ENCODE data around the gene YAP1. TPM values are rescaled to one million over a fixed set of nuclear protein-coding genes. Genes with fewer than 3 reads are reported as not detected.

The YAP1 gene
- total RNA-seq, 4 donors from 2014 or later = 220 to 343 (median 275) TPM

DNA sequence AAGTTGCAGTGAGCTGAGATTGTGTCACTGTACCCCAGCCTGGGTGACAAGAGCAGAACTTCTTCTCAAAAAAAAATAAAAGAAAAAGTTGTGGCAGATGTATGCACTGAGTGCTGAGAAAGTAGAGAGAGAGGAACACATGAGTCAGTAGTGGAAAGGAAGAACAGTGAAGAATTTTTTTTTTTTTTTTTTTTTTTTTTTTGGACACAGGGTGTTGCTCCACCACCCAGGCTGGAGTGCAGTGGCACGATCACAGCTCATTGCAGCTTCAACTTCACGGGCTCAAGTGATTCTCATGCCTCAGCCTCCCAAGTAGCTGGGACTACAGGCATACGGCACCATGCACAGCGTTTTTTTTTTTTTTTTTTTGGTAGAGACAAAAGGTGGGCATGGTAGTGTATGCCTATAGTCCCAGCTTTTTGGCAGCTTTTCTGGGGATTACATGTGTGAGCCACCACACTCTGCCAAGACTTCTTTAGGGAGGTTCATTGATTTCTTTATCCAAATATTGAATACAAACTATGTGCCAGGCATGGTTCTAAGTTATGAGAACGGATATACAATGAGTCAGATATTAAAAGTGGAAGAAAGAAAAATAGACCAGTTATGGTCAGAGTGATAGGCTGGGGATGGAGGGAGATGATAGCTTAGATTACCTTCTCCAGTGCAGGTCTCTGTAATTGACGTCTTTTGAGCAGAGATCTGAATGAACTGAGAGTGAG lies 62.0 kb downstream of the YAP1 start:
- TF ChIP-seq, protein P1, sequence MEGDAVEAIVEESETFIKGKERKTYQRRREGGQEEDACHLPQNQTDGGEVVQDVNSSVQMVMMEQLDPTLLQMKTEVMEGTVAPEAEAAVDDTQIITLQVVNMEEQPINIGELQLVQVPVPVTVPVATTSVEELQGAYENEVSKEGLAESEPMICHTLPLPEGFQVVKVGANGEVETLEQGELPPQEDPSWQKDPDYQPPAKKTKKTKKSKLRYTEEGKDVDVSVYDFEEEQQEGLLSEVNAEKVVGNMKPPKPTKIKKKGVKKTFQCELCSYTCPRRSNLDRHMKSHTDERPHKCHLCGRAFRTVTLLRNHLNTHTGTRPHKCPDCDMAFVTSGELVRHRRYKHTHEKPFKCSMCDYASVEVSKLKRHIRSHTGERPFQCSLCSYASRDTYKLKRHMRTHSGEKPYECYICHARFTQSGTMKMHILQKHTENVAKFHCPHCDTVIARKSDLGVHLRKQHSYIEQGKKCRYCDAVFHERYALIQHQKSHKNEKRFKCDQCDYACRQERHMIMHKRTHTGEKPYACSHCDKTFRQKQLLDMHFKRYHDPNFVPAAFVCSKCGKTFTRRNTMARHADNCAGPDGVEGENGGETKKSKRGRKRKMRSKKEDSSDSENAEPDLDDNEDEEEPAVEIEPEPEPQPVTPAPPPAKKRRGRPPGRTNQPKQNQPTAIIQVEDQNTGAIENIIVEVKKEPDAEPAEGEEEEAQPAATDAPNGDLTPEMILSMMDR (IDR thresholded peaks at IDR 0.05) = no peak
- TF ChIP-seq POLR2AphosphoS5 (IDR thresholded peaks at IDR 0.05) = no peak
- Histone ChIP-seq H3K9me3 (no peaks in the 10 kb centered on the region), H3K36me3 (peaks cover 0 to 17% (median 7%) of the 10 kb centered on the region in 4 donors), H3K27me3 (no peaks in the 10 kb centered on the region), H3K4me1 (peaks cover 0 to 37% (median 35%) of the 10 kb centered on the region in 4 donors), H3K27ac (replicated peaks in 1 of 4) (peak overlapping the region; percentile 15 to 58 (median 50)), H3K4me3 (no peak overlapping the region)
- no peak for DNase-seq (ENCODE audit: extremely low spot score)
- WGBS = 46% methylated on average over 6 of the region's 6 CpGs
- intact Hi-C loops (cut with DNase I) = loop anchor here (10.0 kb wide), 1 partner anchor 57 kb away; the partner anchor contains the start of gene YAP1

DNA sequence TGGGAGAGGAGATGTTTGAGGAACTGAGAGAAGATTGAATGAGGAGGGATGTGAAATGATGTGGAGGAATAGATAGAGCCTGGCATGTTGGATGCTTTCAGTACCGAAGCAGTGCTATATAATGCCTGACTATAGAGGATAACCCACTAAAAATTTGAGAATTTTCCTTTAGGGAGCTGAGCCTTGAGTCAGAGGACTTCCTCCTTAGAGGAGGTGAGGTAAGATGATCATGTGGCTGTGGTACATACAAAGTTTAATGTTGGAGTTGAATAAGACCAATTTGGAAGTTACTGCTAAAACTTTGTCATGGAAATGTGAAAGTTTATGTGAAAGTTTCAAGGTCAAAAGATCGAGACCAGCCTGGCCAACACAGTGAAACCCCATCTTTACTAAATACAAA lies 66.9 kb downstream of the YAP1 start:
- TF ChIP-seq, protein P1 (IDR thresholded peaks at IDR 0.05) = no peak
- H3K9me3 ChIP-seq = no peaks in the 10 kb centered on the region
- peaks cover 3 to 39% (median 27%) of the 10 kb centered on the region in 4 donors for H3K4me1 ChIP-seq
- H3K4me3 ChIP-seq = no peak overlapping the region
- 94% methylated on average over 2 of the region's 2 CpGs for WGBS
- H3K27ac ChIP-seq (replicated peaks in 1 of 4) = peak overlapping the region; percentile 67 to 83 (median 75)
- no peak for DNase-seq (ENCODE audit: extremely low spot score)
- intact Hi-C loops (cut with DNase I) = loop anchor here (10.0 kb wide), 1 partner anchor 62 kb away; the partner anchor contains the start of gene YAP1
- H3K27me3 ChIP-seq = no peaks in the 10 kb centered on the region
- H3K36me3 ChIP-seq = peaks cover 0 to 19% (median 10%) of the 10 kb centered on the region in 4 donors

DNA sequence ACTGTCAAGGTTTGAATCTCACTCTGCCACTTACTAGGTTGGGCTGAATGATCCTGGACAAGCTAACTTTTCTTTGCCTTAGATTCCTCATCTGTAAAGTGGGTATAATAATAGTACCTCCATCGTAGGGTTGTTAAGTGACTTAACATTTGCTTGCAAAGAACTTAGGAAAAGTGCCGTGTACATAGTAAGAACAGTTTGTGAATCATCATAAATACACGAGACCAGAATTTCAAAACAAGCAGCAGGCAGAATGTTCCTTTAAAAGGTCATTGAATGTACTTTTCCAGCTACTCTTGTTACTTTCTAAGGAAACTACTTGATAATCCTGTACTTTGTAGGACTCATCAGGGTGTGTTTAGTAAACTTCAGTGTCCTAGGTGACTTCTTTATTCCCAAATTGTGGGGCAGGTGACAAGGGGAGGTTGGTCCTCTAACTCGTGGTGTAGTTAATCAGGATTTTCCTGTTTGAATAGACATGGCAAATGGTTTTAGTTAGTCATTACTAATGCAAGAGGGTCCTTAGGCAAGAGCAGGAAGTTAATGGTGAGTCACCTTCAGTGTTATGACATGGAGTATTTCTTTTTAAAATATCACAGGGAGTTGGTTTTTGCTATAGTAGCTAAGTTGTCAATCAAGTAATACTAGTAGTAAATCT lies 67.9 kb downstream of the YAP1 start:
- TF ChIP-seq POLR2AphosphoS5 (IDR thresholded peaks at IDR 0.05) (peak; percentile 13 to 72), POLR2A (IDR thresholded peaks at IDR 0.05; ENCODE audit: low read depth) (no peak)
- TF ChIP-seq, protein P1 (IDR thresholded peaks at IDR 0.05) = no peak
- H3K9me3 ChIP-seq = no peaks in the 10 kb centered on the region
- H3K27ac ChIP-seq (replicated peaks in 1 of 4) = peak overlapping the region; percentile 67 to 83 (median 75)
- no peak overlapping the region for H3K4me3 ChIP-seq
- DNase-seq (ENCODE audit: extremely low spot score) = no peak
- H3K36me3 ChIP-seq = peaks cover 0 to 19% (median 10%) of the 10 kb centered on the region in 4 donors
- H3K27me3 ChIP-seq = no peaks in the 10 kb centered on the region
- intact Hi-C loops (cut with DNase I) = loop anchor here (10.0 kb wide), 1 partner anchor 63 kb away; the partner anchor contains the start of gene YAP1
- H3K4me1 ChIP-seq = peaks cover 5 to 31% (median 20%) of the 10 kb centered on the region in 4 donors
- 33% methylated on average over 4 of the region's 4 CpGs for WGBS

DNA sequence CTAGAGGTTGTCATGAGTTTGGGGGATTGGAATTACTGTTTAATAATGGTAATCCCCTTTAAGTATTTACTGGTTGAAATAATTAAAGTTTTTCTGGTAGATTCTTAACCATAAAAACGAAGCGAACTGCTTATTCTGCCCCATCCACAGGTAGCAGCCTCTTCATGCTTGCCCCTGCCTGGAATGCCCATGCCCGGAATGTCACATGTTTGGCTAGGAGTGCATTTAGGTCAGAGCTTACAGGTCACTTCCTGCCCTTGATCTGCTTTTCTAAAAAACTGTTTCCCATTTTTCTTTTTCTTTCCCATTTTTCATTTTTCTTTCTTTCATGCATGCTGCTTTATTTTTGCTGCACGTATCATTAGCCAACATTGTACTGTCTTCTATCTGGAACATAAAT lies 69.1 kb downstream of the YAP1 start:
- Histone ChIP-seq H3K27me3 (no peaks in the 10 kb centered on the region), H3K9me3 (no peaks in the 10 kb centered on the region), H3K27ac (replicated peaks in 1 of 4) (peak overlapping the region; percentile 67 to 83 (median 75)), H3K4me1 (peaks cover 5 to 31% (median 22%) of the 10 kb centered on the region in 4 donors), H3K4me3 (no peak overlapping the region), H3K36me3 (peaks cover 0 to 16% (median 10%) of the 10 kb centered on the region in 4 donors)
- TF ChIP-seq POLR2A (IDR thresholded peaks at IDR 0.05; ENCODE audit: low read depth) (no peak), POLR2AphosphoS5 (IDR thresholded peaks at IDR 0.05) (no peak), EP300 (IDR thresholded peaks at IDR 0.05) (no peak)
- TF ChIP-seq, protein P1 (IDR thresholded peaks at IDR 0.05) = no peak
- WGBS = 94% methylated on average over 4 of the region's 4 CpGs
- intact Hi-C loops (cut with DNase I) = loop anchor here (10.0 kb wide), 1 partner anchor 65 kb away; the partner anchor contains the start of gene YAP1
- DNase-seq (ENCODE audit: extremely low spot score) = no peak

All from esophagus muscularis mucosa (tissue), 4 donors.